ENCODE measurements around the gene PTPRJ. TPM values are rescaled to one million over a fixed set of nuclear protein-coding genes. Genes with fewer than 3 reads are reported as not detected.
"Not testable (repeated sequence)": the region's sequence is repeated elsewhere in the genome, so short reads cannot be mapped to it uniquely, and the experiment has no call there.

The PTPRJ gene
- total RNA-seq (2022) (0.30 and 0.61 TPM in 2 replicates), Bru-seq, nascent RNA (percentile 30 among the genes with signal in this experiment), BruChase-seq, experiment 1, labeled RNA remaining after a 6-hour chase (percentile 26 among the genes with signal in this experiment), BruChase-seq, experiment 2, labeled RNA remaining after a 2-hour chase (percentile 29 among the genes with signal in this experiment)
- long read RNA-seq, partial matches to known transcripts: 0 of 1 reads
- long read RNA-seq, other reads (novel, unspliced or antisense): 1 of 1 reads

GRCh38 chr11:47980088-47980906 lies at the start of gene PTPRJ:
TSS of gene PTPRJ (plus strand) at chr11:47980559. CDS start at chr11:47980913, 354 bp downstream.
- no TSS peak for BruUV-seq (replicated peaks)

GRCh38 chr11:47932544-47932943 lies 47.8 kb upstream of the PTPRJ start:
- ChIA-PET POLR2A (no interaction called here), CTCF (interaction anchor here (0.5 to 15.1 kb wide), 10 partner anchors 7 to 179 kb away, joined by 3 to 451 read pairs (median 3); no protein-coding TSS in a partner anchor)
- Mint-ChIP-seq H3K27me3 (ENCODE audit: insufficient read depth, unreplicated experiment) (no peaks in the 10 kb centered on the region), H3K4me1 (ENCODE audit: insufficient read depth, unreplicated experiment) (no peaks in the 10 kb centered on the region), H3K27ac (ENCODE audit: low read depth, unreplicated experiment) (no peak overlapping the region), H3K36me3 (ENCODE audit: insufficient read depth, unreplicated experiment) (no peaks in the 10 kb centered on the region), H3K4me3 (ENCODE audit: unreplicated experiment) (no peak overlapping the region), H3K9me3 (ENCODE audit: unreplicated experiment) (no peaks in the 10 kb centered on the region)
- TF ChIP-seq CTCF (IDR thresholded peaks at IDR 0.05; ENCODE audit: unreplicated experiment): no peak
- intact Hi-C loops (cut with micrococcal nuclease): no loop called here
- BruUV-seq (replicated peaks): no TSS peak
- no peak for DNase-seq (ENCODE audit: unreplicated experiment)

More at GRCh38 chr11:47980088-47980906, at the start of gene PTPRJ:
- Mint-ChIP-seq H3K27me3 (ENCODE audit: insufficient read depth, unreplicated experiment) (peaks cover 12% of the 10 kb centered on the region), H3K27ac (ENCODE audit: low read depth, unreplicated experiment) (no peak within 1 kb of the TSS), H3K9me3 (ENCODE audit: unreplicated experiment) (no peaks in the 10 kb centered on the region), H3K4me1 (ENCODE audit: insufficient read depth, unreplicated experiment) (no peaks in the 10 kb centered on the region), H3K4me3 (ENCODE audit: unreplicated experiment) (peak within 1 kb of the TSS; percentile 54), H3K36me3 (ENCODE audit: insufficient read depth, unreplicated experiment) (no peaks in the 10 kb centered on the region)
- DNase-seq (ENCODE audit: unreplicated experiment): no peak
- intact Hi-C loops (cut with micrococcal nuclease): loop anchor here (5.0 to 10.0 kb wide), 3 partner anchors 33 to 127 kb away; no protein-coding TSS in a partner anchor
- no peak for TF ChIP-seq CTCF (IDR thresholded peaks at IDR 0.05; ENCODE audit: unreplicated experiment)
- CTCF ChIA-PET: interaction anchor here (0.5 to 1.2 kb wide), 2 partner anchors 17 to 18 kb away, joined by 3 to 5 read pairs; no protein-coding TSS in a partner anchor
- POLR2A ChIA-PET: interaction anchor here (0.6 to 1.0 kb wide), 2 partner anchors 32 to 103 kb away, joined by 3 read pairs; no protein-coding TSS in a partner anchor

- H3K27me3 Mint-ChIP-seq (ENCODE audit: insufficient read depth, unreplicated experiment); H3K36me3 Mint-ChIP-seq (ENCODE audit: insufficient read depth, unreplicated experiment); H3K27ac Mint-ChIP-seq (ENCODE audit: low read depth, unreplicated experiment); H3K4me3 Mint-ChIP-seq (ENCODE audit: unreplicated experiment); H3K9me3 Mint-ChIP-seq (ENCODE audit: unreplicated experiment); DNase-seq (ENCODE audit: unreplicated experiment); BruUV-seq (replicated peaks); H3K4me1 Mint-ChIP-seq (ENCODE audit: insufficient read depth, unreplicated experiment): not testable (repeated sequence)
- intact Hi-C loops (cut with micrococcal nuclease): loop anchor here (1.0 kb wide), 1 partner anchor 177 kb away; no protein-coding TSS in a partner anchor
- POLR2A ChIA-PET: interaction anchor here (2.3 kb wide), 1 partner anchor 177 kb away, joined by 20 read pairs; no protein-coding TSS in a partner anchor
- CTCF ChIA-PET: interaction anchor here (0.6 to 15.1 kb wide), 32 partner anchors 9 to 449 kb away, joined by 3 to 451 read pairs (median 5); no protein-coding TSS in a partner anchor
Measured at GRCh38 chr11:47933797-47934196, 46.6 kb upstream of the PTPRJ start.

DNA sequence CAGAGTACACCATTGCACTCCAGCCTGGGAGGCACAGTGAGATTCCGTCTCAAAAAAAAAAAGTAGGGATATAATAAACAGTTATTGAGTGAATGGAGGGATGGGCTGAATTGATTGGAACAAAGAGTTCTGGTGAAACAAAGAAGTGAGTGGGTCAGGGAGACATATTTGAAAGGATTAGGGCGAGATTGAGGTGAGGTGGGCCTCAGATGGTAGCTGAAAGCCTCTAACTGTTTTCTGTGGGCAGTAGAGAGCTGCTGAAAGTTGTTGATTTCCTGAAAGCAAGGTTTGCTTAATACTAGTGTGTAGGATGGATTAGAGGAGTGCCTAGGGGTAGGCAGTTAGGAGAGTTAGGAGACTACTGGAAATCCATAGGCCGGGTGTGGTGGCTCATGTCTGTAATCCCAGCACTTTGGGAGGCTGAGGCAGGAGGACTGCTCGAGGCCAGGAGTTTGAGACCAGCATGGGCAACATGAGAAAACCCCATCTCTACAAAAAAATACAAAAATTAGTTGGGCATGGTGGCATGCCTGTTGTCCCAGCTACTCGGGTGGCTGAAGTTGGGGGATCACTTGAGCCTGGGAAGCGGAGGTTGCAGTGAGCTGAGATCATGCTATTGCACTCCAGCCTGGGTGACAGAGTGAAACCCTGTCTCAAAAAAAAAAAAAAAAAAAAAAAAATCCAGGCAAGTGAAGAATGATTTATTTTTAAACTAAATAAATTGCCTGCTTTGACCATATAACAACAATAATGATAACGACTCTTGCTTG lies 41.4 kb upstream of the PTPRJ start:
- POLR2A ChIA-PET: interaction anchor here (0.7 to 1.3 kb wide), 2 partner anchors 92 to 169 kb away, joined by 3 read pairs; no protein-coding TSS in a partner anchor
- H3K27me3 Mint-ChIP-seq (ENCODE audit: insufficient read depth, unreplicated experiment): no peaks in the 10 kb centered on the region
- intact Hi-C loops (cut with micrococcal nuclease): no loop called here
- no peak for TF ChIP-seq CTCF (IDR thresholded peaks at IDR 0.05; ENCODE audit: unreplicated experiment)
- BruUV-seq (replicated peaks): no TSS peak
- H3K4me1 Mint-ChIP-seq (ENCODE audit: insufficient read depth, unreplicated experiment): no peaks in the 10 kb centered on the region
- H3K4me3 Mint-ChIP-seq (ENCODE audit: unreplicated experiment): no peak overlapping the region
- CTCF ChIA-PET: interaction anchor here (0.6 to 15.1 kb wide), 3 partner anchors 12 to 173 kb away, joined by 3 to 451 read pairs (median 5); no protein-coding TSS in a partner anchor
- DNase-seq (ENCODE audit: unreplicated experiment): no peak
- no peaks in the 10 kb centered on the region for H3K36me3 Mint-ChIP-seq (ENCODE audit: insufficient read depth, unreplicated experiment)
- H3K9me3 Mint-ChIP-seq (ENCODE audit: unreplicated experiment): no peaks in the 10 kb centered on the region
- no peak overlapping the region for H3K27ac Mint-ChIP-seq (ENCODE audit: low read depth, unreplicated experiment)

Data from MCF 10A (cell line).